ENCODE measurements around the gene FRY.

The FRY gene

GRCh38 chr13:32147976-32148375, 116.4 kb downstream of the FRY start:
- H3K27me3 ChIP-seq (ENCODE audit: low read depth, low read length) = no peaks in the 10 kb centered on the region
- TF ChIP-seq CTCF (IDR thresholded peaks at IDR 0.05; ENCODE audit: low read depth, low read length) = no peak
- TF ChIP-seq EZH2phosphoT487 (IDR thresholded peaks at IDR 0.05; ENCODE audit: low read depth) = no peak
- H3K36me3 ChIP-seq (replicated peaks; ENCODE audit: low read depth, low read length) = no peaks in the 10 kb centered on the region
- no peak overlapping the region for H3K27ac ChIP-seq (ENCODE audit: low read length)
- no peak overlapping the region for H2AFZ ChIP-seq (ENCODE audit: low read depth, low read length)
- H3K4me3 ChIP-seq (ENCODE audit: low read length) = no peak overlapping the region
- no peaks in the 10 kb centered on the region for H3K9me3 ChIP-seq (ENCODE audit: insufficient read depth, low read length)
- H4K20me1 ChIP-seq (ENCODE audit: insufficient read depth, low read length) = no peaks in the 10 kb centered on the region
- H3K4me2 ChIP-seq (ENCODE audit: low read length) = no peak overlapping the region
- no peak overlapping the region for H3K9ac ChIP-seq (ENCODE audit: low read length)
- H3K4me1 ChIP-seq (ENCODE audit: low read length) = no peaks in the 10 kb centered on the region
- no peaks in the 10 kb centered on the region for H3K79me2 ChIP-seq (ENCODE audit: low read length)

DNA sequence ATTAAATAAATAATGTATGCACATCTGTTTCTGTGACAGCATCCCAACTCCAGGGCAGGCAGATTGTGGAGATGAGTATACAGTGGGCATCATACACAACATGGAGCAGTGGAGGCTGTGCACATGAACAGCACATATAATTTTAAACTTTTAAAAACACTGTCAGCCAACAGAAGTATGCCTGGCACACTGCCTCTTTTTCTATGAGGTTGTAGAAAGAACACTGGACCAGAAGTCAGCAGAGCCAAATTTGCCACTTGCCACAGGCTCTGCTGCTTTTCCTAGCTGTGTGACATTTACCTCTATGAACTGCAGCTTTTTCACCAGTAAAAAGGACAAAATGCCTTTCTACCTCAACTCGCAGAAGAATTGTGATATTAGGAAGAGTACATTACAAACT, 118.7 kb downstream of the FRY start:
- Histone ChIP-seq H3K27me3 (ENCODE audit: low read depth, low read length) (no peaks in the 10 kb centered on the region), H3K4me1 (ENCODE audit: low read length) (no peaks in the 10 kb centered on the region), H3K4me2 (ENCODE audit: low read length) (no peak overlapping the region), H3K79me2 (ENCODE audit: low read length) (no peaks in the 10 kb centered on the region), H2AFZ (ENCODE audit: low read depth, low read length) (no peak overlapping the region), H3K9ac (ENCODE audit: low read length) (no peak overlapping the region), H3K4me3 (ENCODE audit: low read length) (no peak overlapping the region), H4K20me1 (ENCODE audit: insufficient read depth, low read length) (no peaks in the 10 kb centered on the region), H3K9me3 (ENCODE audit: insufficient read depth, low read length) (no peaks in the 10 kb centered on the region), H3K36me3 (replicated peaks; ENCODE audit: low read depth, low read length) (no peaks in the 10 kb centered on the region), H3K27ac (ENCODE audit: low read length) (no peak overlapping the region)
- TF ChIP-seq CTCF (IDR thresholded peaks at IDR 0.05; ENCODE audit: low read depth, low read length) (no peak), EZH2phosphoT487 (IDR thresholded peaks at IDR 0.05; ENCODE audit: low read depth) (no peak)

DNA sequence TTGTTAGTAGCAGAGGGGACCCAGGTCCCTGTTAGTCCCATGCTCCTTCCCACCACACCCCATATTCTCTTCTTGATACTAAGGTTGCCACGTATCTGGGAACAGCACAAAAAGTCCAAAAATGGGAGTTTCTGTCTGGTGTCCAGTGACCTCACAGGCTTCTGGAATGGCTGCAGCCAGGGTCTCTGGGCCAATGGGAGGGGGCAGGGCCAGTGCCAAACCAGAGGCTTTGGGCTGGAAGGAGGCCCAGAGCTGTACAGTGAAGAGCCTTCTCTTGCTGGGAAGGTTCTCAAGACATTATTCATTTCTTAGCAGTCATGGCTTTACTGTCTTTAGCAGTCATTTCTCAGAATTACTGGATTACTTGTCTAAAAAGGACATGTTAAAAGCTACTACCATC, 119.2 kb downstream of the FRY start:
- H3K4me3 ChIP-seq (ENCODE audit: low read length) = no peak overlapping the region
- H3K4me2 ChIP-seq (ENCODE audit: low read length) = no peak overlapping the region
- H3K79me2 ChIP-seq (ENCODE audit: low read length) = no peaks in the 10 kb centered on the region
- H3K27ac ChIP-seq (ENCODE audit: low read length) = no peak overlapping the region
- H4K20me1 ChIP-seq (ENCODE audit: insufficient read depth, low read length) = no peaks in the 10 kb centered on the region
- no peaks in the 10 kb centered on the region for H3K9me3 ChIP-seq (ENCODE audit: insufficient read depth, low read length)
- no peak overlapping the region for H3K9ac ChIP-seq (ENCODE audit: low read length)
- no peaks in the 10 kb centered on the region for H3K36me3 ChIP-seq (replicated peaks; ENCODE audit: low read depth, low read length)
- no peak overlapping the region for H2AFZ ChIP-seq (ENCODE audit: low read depth, low read length)
- H3K27me3 ChIP-seq (ENCODE audit: low read depth, low read length) = no peaks in the 10 kb centered on the region
- TF ChIP-seq CTCF (IDR thresholded peaks at IDR 0.05; ENCODE audit: low read depth, low read length) = no peak
- TF ChIP-seq EZH2phosphoT487 (IDR thresholded peaks at IDR 0.05; ENCODE audit: low read depth) = no peak
- no peaks in the 10 kb centered on the region for H3K4me1 ChIP-seq (ENCODE audit: low read length)

GRCh38 chr13:32151240-32151639, 119.7 kb downstream of the FRY start:
- H3K9me3 ChIP-seq (ENCODE audit: insufficient read depth, low read length) = no peaks in the 10 kb centered on the region
- no peak overlapping the region for H3K9ac ChIP-seq (ENCODE audit: low read length)
- H3K27ac ChIP-seq (ENCODE audit: low read length) = no peak overlapping the region
- H3K4me2 ChIP-seq (ENCODE audit: low read length) = no peak overlapping the region
- H3K4me1 ChIP-seq (ENCODE audit: low read length) = no peaks in the 10 kb centered on the region
- H3K79me2 ChIP-seq (ENCODE audit: low read length) = no peaks in the 10 kb centered on the region
- TF ChIP-seq CTCF (IDR thresholded peaks at IDR 0.05; ENCODE audit: low read depth, low read length) (no peak), EZH2phosphoT487 (IDR thresholded peaks at IDR 0.05; ENCODE audit: low read depth) (no peak)
- no peak overlapping the region for H3K4me3 ChIP-seq (ENCODE audit: low read length)
- H2AFZ ChIP-seq (ENCODE audit: low read depth, low read length) = no peak overlapping the region
- H3K36me3 ChIP-seq (replicated peaks; ENCODE audit: low read depth, low read length) = no peaks in the 10 kb centered on the region
- H3K27me3 ChIP-seq (ENCODE audit: low read depth, low read length) = no peaks in the 10 kb centered on the region
- H4K20me1 ChIP-seq (ENCODE audit: insufficient read depth, low read length) = no peaks in the 10 kb centered on the region
